HL-60/S4 treated with retinoic acid at 250 ng/mL for 4 days and 3 days (cell line): ENCODE results near the gene ATF7.
"Not testable (repeated sequence)": the region's sequence is repeated elsewhere in the genome, so short reads cannot be mapped to it uniquely, and the experiment has no call there.

Experiments
- in situ Hi-C: fragments of 300-500 bp; cut with MboI; formaldehyde crosslinking; loops from 2 replicates; pipeline ENCODE4 v1.7.0; 2022; ENCODE audit warnings: low sequenced_read_pairs

Gene ATF7

GRCh38 chr12:53625946-53626701, at the start of gene ATF7:
Gene ATF7 (minus strand): TSS chr12:53626382. CDS start chr12:53601000, 25,382 bp downstream.
- in situ Hi-C loops: no loop called here

GRCh38 chr12:53674977-53675700, 49.0 kb upstream of the ATF7 start:
- in situ Hi-C loops: no loop called here

- in situ Hi-C loops: no loop called here
Observed at GRCh38 chr12:53670971-53671370, 44.8 kb upstream of the ATF7 start.

GRCh38 chr12:53670308-53670707, 44.1 kb upstream of the ATF7 start:
- in situ Hi-C loops: no loop called here

- in situ Hi-C loops: no loop called here
Observed at GRCh38 chr12:53667080-53667479, 40.9 kb upstream of the ATF7 start.

- in situ Hi-C loops: no loop called here
Observed at GRCh38 chr12:53664936-53665335, 38.8 kb upstream of the ATF7 start.

GRCh38 chr12:53664191-53664590, 38.0 kb upstream of the ATF7 start:
- in situ Hi-C loops: no loop called here

GRCh38 chr12:53660041-53660440, 33.9 kb upstream of the ATF7 start:
- in situ Hi-C loops: no loop called here

GRCh38 chr12:53659571-53659981, 33.4 kb upstream of the ATF7 start:
- in situ Hi-C loops: no loop called here

- in situ Hi-C loops: no loop called here
Observed at GRCh38 chr12:53659011-53659551, 32.9 kb upstream of the ATF7 start.

GRCh38 chr12:53657041-53657440, 30.9 kb upstream of the ATF7 start:
- in situ Hi-C loops: no loop called here

- in situ Hi-C loops: no loop called here
Observed at GRCh38 chr12:53653595-53653994, 27.4 kb upstream of the ATF7 start.

- in situ Hi-C loops: no loop called here
Observed at GRCh38 chr12:53652366-53652765, 26.2 kb upstream of the ATF7 start.

GRCh38 chr12:53651737-53652136, 25.6 kb upstream of the ATF7 start:
- in situ Hi-C loops: no loop called here

GRCh38 chr12:53646300-53646699, 20.1 kb upstream of the ATF7 start:
- in situ Hi-C loops: not testable (repeated sequence)

- in situ Hi-C loops: no loop called here
Observed at GRCh38 chr12:53645165-53645564, 19.0 kb upstream of the ATF7 start.

- in situ Hi-C loops: no loop called here
Observed at GRCh38 chr12:53644133-53644532, 18.0 kb upstream of the ATF7 start.

- in situ Hi-C loops: no loop called here
Observed at GRCh38 chr12:53643232-53643979, 17.2 kb upstream of the ATF7 start.

GRCh38 chr12:53638057-53638456, 11.9 kb upstream of the ATF7 start:
- in situ Hi-C loops: no loop called here

- in situ Hi-C loops: no loop called here
Observed at GRCh38 chr12:53636641-53637040, 10.5 kb upstream of the ATF7 start.

GRCh38 chr12:53635708-53636107, 9.5 kb upstream of the ATF7 start:
- in situ Hi-C loops: not testable (repeated sequence)
